HepG2 (cell line): ENCODE measurements around the gene GALK2. TPM values are rescaled to one million over a fixed set of nuclear protein-coding genes. Genes with fewer than 3 reads are reported as not detected.

Source experiments
- ATAC-seq: fragments of 200-7000 bp; cut with Tn5 transposase; 3 replicates; pipeline ENCODE4 v1.9.1; 2020; ENCODE audit warnings: mild to moderate bottlenecking, moderate library complexity
- BruUV-seq: library from RNA; stranded (reverse); fragments of 400-500 nt; replicated peaks from 2 replicates; lab custom pipeline; 2021; lab: Mats Ljungman, UMichigan
- CTCF ChIA-PET: fragments of 300-600 bp; formaldehyde crosslinking; extraction: SDS; loops from one replicate; lab custom pipeline; 2021; ENCODE audit warnings: low total read pairs, inconsistent platforms, low intra/inter-chr PET ratio; lab: Yijun Ruan, JAX
- POLR2A ChIA-PET: fragments of 350-600 bp; sonication (Branson Sonifier 250); formaldehyde crosslinking; loops from one replicate; lab custom pipeline; 2020; ENCODE audit warnings: antibody characterized with exemption, inconsistent platforms; lab: Yijun Ruan, JAX
- DNase-seq: peaks from one replicate; pipeline ENCODE4 v3.0.0-alpha.2; 2015; ENCODE audit warnings: low spot score
- FAIRE-seq: peaks from 3 replicates; lab custom pipeline; 2011; peaks lifted over from hg19 to GRCh38; lab: Jason Lieb, UNC
- H2AFZ ChIP-seq: one replicate; pipeline ENCODE4 v1.6.1; 2011; ENCODE audit warnings: low read length, inconsistent platforms
- H3K27ac ChIP-seq: fragments of 300-600 bp; 3 replicates; pipeline ENCODE4 v1.8.0; 2011; ENCODE audit warnings: mixed run types, mild to moderate bottlenecking, mixed read lengths, low read length, inconsistent platforms; ENCODE audit not compliant: insufficient read depth; ENCODE audit errors: extremely low read length
- H3K27me3 ChIP-seq, 2 experiments: fragments of 200-600 bp in 1 of 2; 2 replicates in 1 of 2; 3 replicates in 1 of 2; pipeline versions ENCODE4 v1.6.0 to v1.8.0; 2011; ENCODE audit warnings: low read length in 2 of 2, mild to moderate bottlenecking in 2 of 2, moderate library complexity in 2 of 2, inconsistent platforms in 1 of 2; ENCODE audit not compliant: insufficient read depth in 2 of 2, control insufficient read depth in 1 of 2
- H3K36me3 ChIP-seq, 2 experiments: fragments of 200-600 bp in 1 of 2; replicated peaks in 1 of 2; 2 replicates in 1 of 2; 3 replicates in 1 of 2; pipeline versions ENCODE4 v1.5.1 to v1.8.0; 2011; ENCODE audit warnings: low read length in 2 of 2, inconsistent platforms in 1 of 2; ENCODE audit not compliant: insufficient read depth in 2 of 2, control insufficient read depth in 1 of 2
- H3K4me1 ChIP-seq: 2 replicates; pipeline ENCODE4 v1.5.1; 2012; ENCODE audit warnings: low read length, inconsistent platforms; ENCODE audit not compliant: insufficient read depth
- H3K4me2 ChIP-seq: 2 replicates; pipeline ENCODE4 v1.6.0; 2011; ENCODE audit warnings: low read depth, low read length, inconsistent platforms
- H3K4me3 ChIP-seq, 3 experiments: fragments of 200-600 bp in 1 of 3; sonication (generic), shearing (Covaris generic) in 1 of 3; replicated peaks in 1 of 3; 2 replicates each; pipeline ENCODE4 v1.5.1; 2011 to 2016; ENCODE audit warnings: low read length in 3 of 3, inconsistent platforms in 2 of 3, low read depth in 2 of 3, mild to moderate bottlenecking in 2 of 3, control low read depth in 1 of 3, mixed read lengths in 1 of 3; ENCODE audit not compliant: insufficient read depth in 1 of 3
- H3K79me2 ChIP-seq: one replicate; pipeline ENCODE4 v1.6.1; 2011; ENCODE audit warnings: low read length, inconsistent platforms; ENCODE audit not compliant: insufficient read depth
- H3K9ac ChIP-seq: 2 replicates; pipeline ENCODE4 v1.6.0; 2011; ENCODE audit warnings: mild to moderate bottlenecking, low read depth, low read length, inconsistent platforms; ENCODE audit not compliant: insufficient read depth
- H3K9me3 ChIP-seq: 2 replicates; pipeline ENCODE4 v1.5.1; 2012; ENCODE audit warnings: mild to moderate bottlenecking, low read length
- H4K20me1 ChIP-seq: 2 replicates; pipeline ENCODE4 v1.6.0; 2011; ENCODE audit warnings: inconsistent platforms, mild to moderate bottlenecking, low read length, moderate library complexity; ENCODE audit not compliant: insufficient read depth
- AGO2 ChIP-seq: fragments of 200-400 bp; formaldehyde crosslinking; optimal IDR thresholded peaks from 2 replicates; pipeline ENCODE3; 2017; ENCODE audit warnings: mild to moderate bottlenecking, low read depth, low read length, moderate library complexity
- ATRX ChIP-seq: sonication (generic); formaldehyde crosslinking; IDR thresholded peaks from 2 replicates; pipeline ENCODE4 v1.4.0; 2020; ENCODE audit warnings: missing genetic modification reagents, borderline replicate concordance
- BHLHE40 ChIP-seq: IDR thresholded peaks from 2 replicates; pipeline ENCODE4 v1.6.1; 2011; ENCODE audit warnings: low read length, improper control_type of control experiment
- CCAR2 ChIP-seq: fragments of 200-400 bp; formaldehyde crosslinking; optimal IDR thresholded peaks from 2 replicates; pipeline ENCODE3; 2018; ENCODE audit warnings: low read depth, mild to moderate bottlenecking, low read length, moderate library complexity
- KMT2A ChIP-seq: sonication (generic); formaldehyde crosslinking; IDR thresholded peaks from 2 replicates; pipeline ENCODE4 v1.4.0; 2020; ENCODE audit warnings: missing genetic modification reagents
- MZF1 ChIP-seq: sonication (generic); formaldehyde crosslinking; IDR thresholded peaks from 2 replicates; pipeline ENCODE4 v1.8.1; 2023; ENCODE audit warnings: mild to moderate bottlenecking, missing genetic modification reagents, borderline replicate concordance
- NFIC ChIP-seq: IDR thresholded peaks from 2 replicates; pipeline ENCODE4 v1.6.1; 2012; ENCODE audit warnings: mild to moderate bottlenecking, low read length, inconsistent platforms
- NRL ChIP-seq: sonication (generic); formaldehyde crosslinking; IDR thresholded peaks from 2 replicates; pipeline ENCODE4 v1.5.0; 2020; ENCODE audit warnings: missing genetic modification reagents, mild to moderate bottlenecking, moderate library complexity, borderline replicate concordance
- PAWR ChIP-seq: sonication (generic); formaldehyde crosslinking; IDR thresholded peaks from 2 replicates; pipeline ENCODE4 v1.4.0; 2020; ENCODE audit warnings: missing genetic modification reagents, mild to moderate bottlenecking, borderline replicate concordance
- POLR2A ChIP-seq, 2 experiments: IDR thresholded peaks; 2 replicates each; pipeline ENCODE4 v1.6.1; 2011; ENCODE audit warnings: low read depth in 2 of 2, low read length in 2 of 2, mild to moderate bottlenecking in 1 of 2, moderate library complexity in 1 of 2; ENCODE audit not compliant: insufficient read depth in 1 of 2
- PREB ChIP-seq: sonication (generic); formaldehyde crosslinking; IDR thresholded peaks from 2 replicates; pipeline ENCODE4 v1.4.0; 2020; ENCODE audit warnings: missing genetic modification reagents
- REXO4 ChIP-seq: sonication (generic); formaldehyde crosslinking; IDR thresholded peaks from 2 replicates; pipeline ENCODE4 v1.8.0; 2022; ENCODE audit warnings: missing genetic modification reagents, mild to moderate bottlenecking, borderline replicate concordance
- TBL1XR1 ChIP-seq: fragments of 150-350 bp; IDR thresholded peaks from 2 replicates; pipeline ENCODE4 v1.6.1; 2014; ENCODE audit warnings: borderline replicate concordance, low read length; ENCODE audit not compliant: partially characterized antibody
- ZNF10 ChIP-seq: sonication (generic); formaldehyde crosslinking; IDR thresholded peaks from 2 replicates; pipeline ENCODE4 v1.4.0; 2020; ENCODE audit warnings: mild to moderate bottlenecking, low read depth, missing genetic modification reagents, borderline replicate concordance
- ZNF292 ChIP-seq: sonication (generic); formaldehyde crosslinking; IDR thresholded peaks from 2 replicates; pipeline ENCODE4 v1.8.1; 2022; ENCODE audit warnings: mild to moderate bottlenecking, low read depth, missing genetic modification reagents, borderline replicate concordance
- ZNF674 ChIP-seq: sonication (generic); formaldehyde crosslinking; IDR thresholded peaks from 2 replicates; pipeline ENCODE4 v1.5.0; 2020; ENCODE audit warnings: low read depth, mild to moderate bottlenecking, missing genetic modification reagents
- WGBS: methylation state at CpG from one replicate; pipeline ENCODE4 v1.1.6; 2017; ENCODE audit warnings: low lambda C conversion rate; 5-methylcytosine and 5-hydroxymethylcytosine counted together
- in situ Hi-C: cut with HindIII; loops from 2 replicates; pipeline ENCODE4 v1.10.0; 2017; ENCODE audit warnings: low pct_unique_long_range_greater_than_20kb; ENCODE audit not compliant: extremely low pct_ligation_motif_present
- intact Hi-C: fragments of 100-400 bp; cut with micrococcal nuclease; formaldehyde crosslinking; loops from one replicate; pipeline ENCODE4 v1.10.0; 2022; ENCODE audit not compliant: unreplicated experiment
- polyA plus RNA-seq, 8 experiments: library from polyadenylated mRNA; depleted of rRNA in 3 of 8; stranded (reverse) in 7 of 8; unstranded in 1 of 8; fragments of >200 nt; fragmentation: Illumina TruSeq in 4 of 8; extraction: Trizol in 4 of 8; gene quantifications; 2 replicates each; pipeline versions ENCODE4 v1.2.1 to v1.2.3, GENCODE V29; 2011 to 2016; ENCODE audit warnings: low read depth in 4 of 8, missing spikeins in 1 of 8, mixed read lengths in 1 of 8; ENCODE audit not compliant: insufficient read depth in 1 of 8
- total RNA-seq, 5 experiments: library from RNA; depleted of rRNA; stranded (reverse); fragments of >200 nt; fragmentation: Illumina TruSeq; extraction: Trizol; gene quantifications; 2 replicates each; pipeline ENCODE4 v1.2.3, GENCODE V29; 2016; ENCODE audit warnings: low read depth in 1 of 5
- TF ChIP-seq, protein P1 (sequence below): sonication (generic); formaldehyde crosslinking; IDR thresholded peaks from 2 replicates; pipeline ENCODE4 v1.8.1; 2023; ENCODE audit warnings: mild to moderate bottlenecking, missing genetic modification reagents

GALK2 gene
- total and polyA plus RNA-seq, 2 of the 13 experiments (the other 11 are each of a cell fraction or from before 2014, with no cell fraction given): 17.6 to 32.8 TPM

DNA sequence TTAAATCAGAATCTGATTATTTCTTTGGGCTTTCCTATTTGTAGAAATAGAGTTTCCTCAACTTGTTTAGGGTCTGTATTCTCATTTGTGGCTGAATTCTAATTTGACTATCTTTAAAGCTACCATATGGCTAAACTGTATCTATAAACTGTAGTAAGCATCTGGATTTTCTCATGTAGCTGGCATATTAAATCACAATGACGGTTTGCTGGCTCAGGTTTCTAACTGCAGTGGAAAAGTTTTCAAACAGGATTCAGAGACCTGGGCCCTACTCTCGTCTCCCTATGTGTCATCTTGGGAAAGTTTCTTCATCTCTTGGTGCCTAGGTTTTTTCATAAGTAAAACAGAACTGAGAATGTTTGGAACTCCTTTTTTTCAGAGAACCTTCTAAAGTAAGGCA is 68.3 kb downstream of the GALK2 start:
- DNase-seq (no peak), FAIRE-seq (no peak), ATAC-seq (no peak)
- TF ChIP-seq KMT2A (CRISPR knock-in tag) (no peak), TBL1XR1 (no peak), POLR2A (IDR thresholded peaks at IDR 0.05; ENCODE audit: insufficient read depth in 1 of 2, low read depth in 2 of 2, low read length in 2 of 2) (no peak), REXO4 (CRISPR knock-in tag) (no peak), ATRX (CRISPR knock-in tag) (no peak), PREB (CRISPR knock-in tag) (no peak), PAWR (CRISPR knock-in tag) (no peak), MZF1 (CRISPR knock-in tag) (no peak), NRL (CRISPR knock-in tag) (no peak), ZNF10 (CRISPR knock-in tag) (no peak), CCAR2 (no peak), BHLHE40 (no peak), ZNF292 (CRISPR knock-in tag) (no peak), NFIC (no peak), ZNF674 (CRISPR knock-in tag) (no peak), AGO2 (no peak)
- TF ChIP-seq, protein P1, sequence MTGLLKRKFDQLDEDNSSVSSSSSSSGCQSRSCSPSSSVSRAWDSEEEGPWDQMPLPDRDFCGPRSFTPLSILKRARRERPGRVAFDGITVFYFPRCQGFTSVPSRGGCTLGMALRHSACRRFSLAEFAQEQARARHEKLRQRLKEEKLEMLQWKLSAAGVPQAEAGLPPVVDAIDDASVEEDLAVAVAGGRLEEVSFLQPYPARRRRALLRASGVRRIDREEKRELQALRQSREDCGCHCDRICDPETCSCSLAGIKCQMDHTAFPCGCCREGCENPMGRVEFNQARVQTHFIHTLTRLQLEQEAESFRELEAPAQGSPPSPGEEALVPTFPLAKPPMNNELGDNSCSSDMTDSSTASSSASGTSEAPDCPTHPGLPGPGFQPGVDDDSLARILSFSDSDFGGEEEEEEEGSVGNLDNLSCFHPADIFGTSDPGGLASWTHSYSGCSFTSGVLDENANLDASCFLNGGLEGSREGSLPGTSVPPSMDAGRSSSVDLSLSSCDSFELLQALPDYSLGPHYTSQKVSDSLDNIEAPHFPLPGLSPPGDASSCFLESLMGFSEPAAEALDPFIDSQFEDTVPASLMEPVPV: no peak
- Histone ChIP-seq H3K9me3 (no peaks in the 10 kb centered on the region), H3K27ac (no peak overlapping the region), H2AFZ (no peak overlapping the region), H4K20me1 (no peaks in the 10 kb centered on the region), H3K27me3 (no peaks in the 10 kb centered on the region), H3K4me3 (no peak overlapping the region), H3K4me2 (no peak overlapping the region), H3K36me3 (peaks cover 2 to 12% of the 10 kb centered on the region in 2 experiments; a peak in 4 of 5 replicates), H3K4me1 (no peaks in the 10 kb centered on the region), H3K9ac (no peak overlapping the region), H3K79me2 (no peaks in the 10 kb centered on the region)
- no TSS peak for BruUV-seq
- in situ Hi-C loops (loop anchor here (25.0 kb wide), 1 partner anchor 774 kb away; no protein-coding TSS in a partner anchor), intact Hi-C loops (loop anchor here (5.0 kb wide), 1 partner anchor 909 kb away; no protein-coding TSS in a partner anchor)
- CTCF ChIA-PET: interaction anchor here (1.3 kb wide), 1 partner anchor 184 kb away, joined by 5 read pairs; no protein-coding TSS in a partner anchor
- POLR2A ChIA-PET: no interaction called here
- 100% methylated on average over 2 of the region's 2 CpGs for WGBS
